HCT116 (cell line): ENCODE results near the gene CTU2. TPM values are rescaled to one million over a fixed set of nuclear protein-coding genes. Genes with fewer than 3 reads are reported as not detected.

Source experiments
- ATAC-seq: fragments of 200-7000 bp; cut with Tn5 transposase; 2 replicates; pipeline ENCODE4 v1.9.1; 2020; ENCODE audit warnings: mild to moderate bottlenecking, moderate library complexity
- BruUV-seq: library from RNA; stranded (reverse); fragments of 400-500 nt; replicated peaks from 2 replicates; lab custom pipeline; 2021; lab: Mats Ljungman, UMichigan
- CTCF ChIA-PET: fragments of 300-600 bp; sonication (Branson Sonifier 250); formaldehyde crosslinking; loops from one replicate; lab custom pipeline; 2021; ENCODE audit warnings: antibody characterized with exemption; lab: Charles Lee
- POLR2A ChIA-PET: fragments of 300-600, 350-600 bp; sonication (Branson Sonifier 250); formaldehyde crosslinking; loops from one replicate; lab custom pipeline; 2021; ENCODE audit warnings: antibody characterized with exemption; lab: Charles Lee
- RAD21 ChIA-PET, 2 experiments: fragments of 300-600 bp; sonication (Branson Sonifier 250); formaldehyde crosslinking; loops; one replicate each; lab custom pipeline; 2023; ENCODE audit warnings: low total read pairs in 2 of 2; ENCODE audit not compliant: uncharacterized antibody in 2 of 2, unreplicated experiment in 2 of 2, low non-redundant PET in 1 of 2; lab: Charles Lee
- DNase-seq: peaks from one replicate; pipeline ENCODE4 v3.0.0-alpha.2; 2010; ENCODE audit warnings: low read depth, low spot score
- H2AFZ ChIP-seq: fragments of 200-600 bp; shearing (Covaris generic), sonication (generic); 2 replicates; pipeline ENCODE4 v1.6.1; 2017; ENCODE audit warnings: low read depth, mixed run types, mixed read lengths, antibody characterized with exemption, low read length; ENCODE audit not compliant: poor library complexity, severe bottlenecking
- H3K27ac ChIP-seq: 2 replicates; pipeline ENCODE4 v1.5.1; 2012; ENCODE audit warnings: low read depth, low read length
- H3K27me3 ChIP-seq: fragments of 200-600 bp; sonication (generic); 2 replicates; pipeline ENCODE4 v1.6.1; 2016; ENCODE audit warnings: mixed run types, low read length, mixed read lengths; ENCODE audit not compliant: insufficient read depth
- H3K36me3 ChIP-seq, 2 experiments: fragments of 200-500 bp in 1 of 2; fragments of 200-600 bp in 1 of 2; sonication (Bioruptor generic) in 1 of 2; sonication (generic) in 1 of 2; 2 replicates each; pipeline versions ENCODE4 v1.5.1 to v1.6.1; 2014 to 2016; ENCODE audit warnings: low read length in 2 of 2, inconsistent platforms in 1 of 2, mixed read lengths in 1 of 2, mixed run types in 1 of 2; ENCODE audit not compliant: insufficient read depth in 2 of 2, control insufficient read depth in 1 of 2
- H3K4me1 ChIP-seq, 2 experiments: fragments of 200-600 bp in 1 of 2; sonication (generic) in 1 of 2; 2 replicates each; pipeline versions ENCODE4 v1.5.1 to v1.6.1; 2012 to 2017; ENCODE audit warnings: low read length in 2 of 2, inconsistent platforms in 1 of 2, mild to moderate bottlenecking in 1 of 2, mixed read lengths in 1 of 2, mixed run types in 1 of 2, moderate library complexity in 1 of 2; ENCODE audit not compliant: insufficient read depth in 2 of 2, control insufficient read depth in 1 of 2
- H3K4me2 ChIP-seq: fragments of 200-600 bp; sonication (generic); 2 replicates; pipeline ENCODE4 v1.6.1; 2017; ENCODE audit warnings: mixed run types, low read length, mixed read lengths
- H3K4me3 ChIP-seq, 2 experiments: fragments of 200-600 bp in 1 of 2; sonication (generic) in 1 of 2; replicated peaks in 1 of 2; 2 replicates each; pipeline ENCODE4 v1.5.1; 2011 to 2016; ENCODE audit warnings: low read length in 2 of 2, control low read depth in 1 of 2, low read depth in 1 of 2, mild to moderate bottlenecking in 1 of 2, mixed read lengths in 1 of 2, mixed run types in 1 of 2
- H3K79me2 ChIP-seq: fragments of 200-600 bp; sonication (generic); 2 replicates; pipeline ENCODE4 v1.6.1; 2017; ENCODE audit warnings: mild to moderate bottlenecking, mixed run types, low read length, moderate library complexity, mixed read lengths; ENCODE audit not compliant: insufficient read depth
- H3K9ac ChIP-seq: fragments of 200-600 bp; sonication (generic); 2 replicates; pipeline ENCODE4 v1.6.1; 2016; ENCODE audit warnings: low read length, mixed read lengths
- H3K9me2 ChIP-seq: fragments of 200-600 bp; sonication (generic), shearing (Covaris generic); 2 replicates; pipeline ENCODE4 v1.6.1; 2017; ENCODE audit warnings: mixed run types, mild to moderate bottlenecking, moderate library complexity; ENCODE audit not compliant: insufficient read depth
- H3K9me3 ChIP-seq, 2 experiments: fragments of 200-500 bp in 1 of 2; fragments of 200-600 bp in 1 of 2; sonication (Bioruptor generic) in 1 of 2; sonication (generic) in 1 of 2; 2 replicates each; pipeline ENCODE4 v1.6.1; 2014 to 2017; ENCODE audit warnings: low read length in 2 of 2, mixed read lengths in 2 of 2, inconsistent platforms in 1 of 2, low read depth in 1 of 2, mild to moderate bottlenecking in 1 of 2, mixed run types in 1 of 2, moderate library complexity in 1 of 2; ENCODE audit not compliant: control insufficient read depth in 1 of 2, insufficient read depth in 1 of 2
- H4K20me1 ChIP-seq: fragments of 200-600 bp; sonication (generic), shearing (Covaris generic); 2 replicates; pipeline ENCODE4 v1.6.1; 2017; ENCODE audit warnings: mixed run types, mild to moderate bottlenecking, moderate library complexity; ENCODE audit not compliant: insufficient read depth
- CEBPB ChIP-seq: IDR thresholded peaks from 2 replicates; pipeline ENCODE4 v1.6.1; 2012; ENCODE audit warnings: low read depth
- EZH2 ChIP-seq: fragments of 200-600 bp; sonication (generic); IDR thresholded peaks from 2 replicates; pipeline ENCODE4 v1.6.1; 2017; ENCODE audit warnings: antibody characterized with exemption, mixed run types
- POLR2AphosphoS5 ChIP-seq: IDR thresholded peaks from 2 replicates; pipeline ENCODE4 v1.6.1; 2011; ENCODE audit warnings: mild to moderate bottlenecking, low read depth, low read length, moderate library complexity
- REST ChIP-seq: IDR thresholded peaks from 2 replicates; pipeline ENCODE4 v1.6.1; 2012; ENCODE audit warnings: low read depth
- SRF ChIP-seq: IDR thresholded peaks from 2 replicates; pipeline ENCODE4 v1.6.1; 2012; ENCODE audit warnings: low read depth
- TCF7L2 ChIP-seq: IDR thresholded peaks from 2 replicates; pipeline ENCODE4 v1.7.0; 2011; ENCODE audit warnings: borderline replicate concordance, inconsistent platforms; ENCODE audit not compliant: insufficient read depth, insufficient read length; ENCODE audit errors: extremely low read depth
- YY1 ChIP-seq: IDR thresholded peaks from 2 replicates; pipeline ENCODE4 v1.6.1; 2011; ENCODE audit warnings: low read length, low read depth, moderate library complexity, mild to moderate bottlenecking; ENCODE audit not compliant: insufficient replicate concordance; ENCODE audit errors: extremely low read depth
- intact Hi-C: fragments of 100-400 bp; cut with micrococcal nuclease; formaldehyde crosslinking; loops from 2 replicates; pipeline ENCODE4 v1.10.0; 2022
- total RNA-seq: library from RNA; stranded (reverse); gene quantifications from one replicate; pipeline ENCODE4 v1.2.1, GENCODE V29; 2021; ENCODE audit not compliant: unreplicated experiment

The CTU2 gene
- total RNA-seq, 1 experiment from 2014 or later = 71.3 TPM

GRCh38 chr16:88659160-88659559 is 47.1 kb upstream of the CTU2 start:
- intact Hi-C loops = no loop called here
- no peaks in the 10 kb centered on the region for H3K27me3 ChIP-seq
- no TSS peak for BruUV-seq
- no peaks in the 10 kb centered on the region for H3K9me2 ChIP-seq
- DNase-seq (no peak), ATAC-seq (no peak)
- ChIA-PET CTCF (interaction anchor here (0.5 kb wide), 1 partner anchor 16 kb away, joined by 3 read pairs; no protein-coding TSS in a partner anchor), POLR2A (no interaction called here), RAD21 (no interaction called here)
- H3K36me3 ChIP-seq = peaks cover 4 to 6% of the 10 kb centered on the region in 2 experiments; a peak in 2 of 4 replicates
- no peaks in the 10 kb centered on the region for H3K9me3 ChIP-seq
- no peak for TF ChIP-seq CEBPB
- no peak for TF ChIP-seq TCF7L2
- no peak for TF ChIP-seq POLR2AphosphoS5
- TF ChIP-seq EZH2 = no peak
- no peak for TF ChIP-seq REST
- TF ChIP-seq SRF = no peak
- no peak for TF ChIP-seq YY1
- no peak overlapping the region for H2AFZ ChIP-seq
- no peak overlapping the region for H3K27ac ChIP-seq
- no peak overlapping the region for H3K4me2 ChIP-seq
- H3K4me1 ChIP-seq = peaks cover 1 to 15% of the 10 kb centered on the region in 2 experiments; a peak in 3 of 4 replicates
- H3K4me3 ChIP-seq = no peak overlapping the region
- H3K9ac ChIP-seq = no peak overlapping the region
- H3K79me2 ChIP-seq = peaks cover 36% of the 10 kb centered on the region
- no peaks in the 10 kb centered on the region for H4K20me1 ChIP-seq
